Fibroblast of lung (primary cell): ENCODE data around the gene NBEAL1. TPM values are rescaled to one million over a fixed set of nuclear protein-coding genes. Genes with fewer than 3 reads are reported as not detected.
A peak's percentile ranks its signal among the peaks of the same experiment; 100 is the strongest.
"Not testable (repeated sequence)": the region's sequence is repeated elsewhere in the genome, so short reads cannot be mapped to it uniquely, and the experiment has no call there.

ENCODE experiments used
- DNase-seq, 2 donors: peaks; one replicate each; pipeline versions ENCODE4 v3.0.0 to v3.0.0-alpha.2; 2010; ENCODE audit warnings: low read depth in 2 of 2
- H2AFZ ChIP-seq: 2 replicates; pipeline ENCODE4 v1.5.1; 2012; ENCODE audit warnings: low read length, control low read depth, inconsistent platforms
- H3K27ac ChIP-seq: 2 replicates; pipeline ENCODE4 v1.5.1; 2011; ENCODE audit warnings: low read length, control low read depth; ENCODE audit not compliant: insufficient read depth
- H3K27me3 ChIP-seq: 2 replicates; pipeline ENCODE4 v1.5.1; 2011; ENCODE audit warnings: mild to moderate bottlenecking, low read length; ENCODE audit not compliant: control insufficient read depth, insufficient read depth
- H3K36me3 ChIP-seq: 2 replicates; pipeline ENCODE4 v1.5.1; 2011; ENCODE audit warnings: low read length; ENCODE audit not compliant: control insufficient read depth, insufficient read depth
- H3K4me1 ChIP-seq: 2 replicates; pipeline ENCODE4 v1.5.1; 2011; ENCODE audit warnings: low read length; ENCODE audit not compliant: control insufficient read depth, insufficient read depth; ENCODE audit errors: extremely low read depth
- H3K4me2 ChIP-seq: 2 replicates; pipeline ENCODE4 v1.5.1; 2011; ENCODE audit warnings: low read length, control low read depth; ENCODE audit not compliant: insufficient read depth; ENCODE audit errors: extremely low read depth
- H3K4me3 ChIP-seq, 4 experiments: fragments of 200-600 bp in 1 of 4; sonication (generic) in 1 of 4; replicated peaks in 1 of 4; 2 replicates each; pipeline ENCODE4 v1.5.1; 2011 to 2016; ENCODE audit warnings: low read length in 4 of 4, low read depth in 3 of 4, mild to moderate bottlenecking in 3 of 4, control low read depth in 2 of 4, inconsistent platforms in 1 of 4, mixed read lengths in 1 of 4; ENCODE audit not compliant: insufficient read depth in 1 of 4; ENCODE audit errors: control extremely low read depth in 1 of 4
- H3K79me2 ChIP-seq: 2 replicates; pipeline ENCODE4 v1.5.1; 2012; ENCODE audit warnings: mild to moderate bottlenecking, low read length, inconsistent platforms; ENCODE audit not compliant: control insufficient read depth, insufficient read depth
- H3K9ac ChIP-seq: 2 replicates; pipeline ENCODE4 v1.5.1; 2011; ENCODE audit warnings: mild to moderate bottlenecking, low read length, control low read depth; ENCODE audit not compliant: insufficient read depth
- H3K9me3 ChIP-seq: 2 replicates; pipeline ENCODE4 v1.5.1; 2012; ENCODE audit warnings: low read depth, low read length; ENCODE audit not compliant: control insufficient read depth, insufficient read depth
- H4K20me1 ChIP-seq: 2 replicates; pipeline ENCODE4 v1.5.1; 2011; ENCODE audit warnings: low read length; ENCODE audit not compliant: control insufficient read depth, insufficient read depth; ENCODE audit errors: extremely low read depth
- EZH2 ChIP-seq: IDR thresholded peaks from 2 replicates; pipeline ENCODE4 v1.5.1; 2012; ENCODE audit warnings: low read length, control low read depth, mild to moderate bottlenecking; ENCODE audit errors: missing control alignments
- polyA plus RNA-seq, 2 donors: library from polyadenylated mRNA; depleted of rRNA in 1 of 2; stranded (reverse) in 1 of 2; unstranded in 1 of 2; fragments of >200 nt; gene quantifications; 2 replicates each; pipeline ENCODE4 v1.2.1, GENCODE V29; 2011 to 2012; ENCODE audit warnings: missing spikeins in 1 of 2
- total RNA-seq: library from RNA; depleted of rRNA; stranded (reverse); fragments of >200 nt; gene quantifications from 2 replicates; pipeline ENCODE4 v1.2.1, GENCODE V29; 2014
- TF ChIP-seq, protein P1 (sequence below), 2 donors: IDR thresholded peaks in 1 of 2; conservative IDR thresholded peaks in 1 of 2; 1 replicate in 1 of 2; 2 replicates in 1 of 2; pipeline ENCODE4 v1.5.1; 2011 to 2012; ENCODE audit warnings: low read length in 2 of 2, control low read depth in 1 of 2, inconsistent platforms in 1 of 2, low read depth in 1 of 2, mild to moderate bottlenecking in 1 of 2

NBEAL1 gene
- total and polyA plus RNA-seq, 2 donors (not counting 1 experiment from before 2014, with no cell fraction given): 14.8 to 55.7 TPM

- DNase-seq: no peak
- no peak for TF ChIP-seq EZH2
- TF ChIP-seq, protein P1, sequence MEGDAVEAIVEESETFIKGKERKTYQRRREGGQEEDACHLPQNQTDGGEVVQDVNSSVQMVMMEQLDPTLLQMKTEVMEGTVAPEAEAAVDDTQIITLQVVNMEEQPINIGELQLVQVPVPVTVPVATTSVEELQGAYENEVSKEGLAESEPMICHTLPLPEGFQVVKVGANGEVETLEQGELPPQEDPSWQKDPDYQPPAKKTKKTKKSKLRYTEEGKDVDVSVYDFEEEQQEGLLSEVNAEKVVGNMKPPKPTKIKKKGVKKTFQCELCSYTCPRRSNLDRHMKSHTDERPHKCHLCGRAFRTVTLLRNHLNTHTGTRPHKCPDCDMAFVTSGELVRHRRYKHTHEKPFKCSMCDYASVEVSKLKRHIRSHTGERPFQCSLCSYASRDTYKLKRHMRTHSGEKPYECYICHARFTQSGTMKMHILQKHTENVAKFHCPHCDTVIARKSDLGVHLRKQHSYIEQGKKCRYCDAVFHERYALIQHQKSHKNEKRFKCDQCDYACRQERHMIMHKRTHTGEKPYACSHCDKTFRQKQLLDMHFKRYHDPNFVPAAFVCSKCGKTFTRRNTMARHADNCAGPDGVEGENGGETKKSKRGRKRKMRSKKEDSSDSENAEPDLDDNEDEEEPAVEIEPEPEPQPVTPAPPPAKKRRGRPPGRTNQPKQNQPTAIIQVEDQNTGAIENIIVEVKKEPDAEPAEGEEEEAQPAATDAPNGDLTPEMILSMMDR (conservative IDR thresholded peaks at IDR 0.05 in 1 of 2, IDR thresholded peaks at IDR 0.05 in 1 of 2; ENCODE audit: low read depth in 1 of 2, low read length in 2 of 2): no peak
- no peaks in the 10 kb centered on the region for H3K27me3 ChIP-seq
- no peak overlapping the region for H3K27ac ChIP-seq
- H3K9me3 ChIP-seq: no peaks in the 10 kb centered on the region
- no peaks in the 10 kb centered on the region for H4K20me1 ChIP-seq
- H3K4me1 ChIP-seq: no peaks in the 10 kb centered on the region
- no peak overlapping the region for H2AFZ ChIP-seq
- H3K4me2 ChIP-seq: no peak overlapping the region
- H3K4me3 ChIP-seq: no peak overlapping the region
- no peak overlapping the region for H3K9ac ChIP-seq
- no peaks in the 10 kb centered on the region for H3K36me3 ChIP-seq
- no peaks in the 10 kb centered on the region for H3K79me2 ChIP-seq
These were observed 24.2 kb upstream of the NBEAL1 start for GRCh38 chr2:202990501-202990900.

- H3K4me1 ChIP-seq, H3K27me3 ChIP-seq, H3K9me3 ChIP-seq, H3K9ac ChIP-seq, H3K79me2 ChIP-seq, H3K4me2 ChIP-seq, H3K27ac ChIP-seq, H2AFZ ChIP-seq, H4K20me1 ChIP-seq, H3K36me3 ChIP-seq, H3K4me3 ChIP-seq: not testable (repeated sequence)
- DNase-seq: peak in 1 of 2 donors; percentile 72
These were observed 17.6 kb upstream of the NBEAL1 start for GRCh38 chr2:202997113-202997512.

DNA sequence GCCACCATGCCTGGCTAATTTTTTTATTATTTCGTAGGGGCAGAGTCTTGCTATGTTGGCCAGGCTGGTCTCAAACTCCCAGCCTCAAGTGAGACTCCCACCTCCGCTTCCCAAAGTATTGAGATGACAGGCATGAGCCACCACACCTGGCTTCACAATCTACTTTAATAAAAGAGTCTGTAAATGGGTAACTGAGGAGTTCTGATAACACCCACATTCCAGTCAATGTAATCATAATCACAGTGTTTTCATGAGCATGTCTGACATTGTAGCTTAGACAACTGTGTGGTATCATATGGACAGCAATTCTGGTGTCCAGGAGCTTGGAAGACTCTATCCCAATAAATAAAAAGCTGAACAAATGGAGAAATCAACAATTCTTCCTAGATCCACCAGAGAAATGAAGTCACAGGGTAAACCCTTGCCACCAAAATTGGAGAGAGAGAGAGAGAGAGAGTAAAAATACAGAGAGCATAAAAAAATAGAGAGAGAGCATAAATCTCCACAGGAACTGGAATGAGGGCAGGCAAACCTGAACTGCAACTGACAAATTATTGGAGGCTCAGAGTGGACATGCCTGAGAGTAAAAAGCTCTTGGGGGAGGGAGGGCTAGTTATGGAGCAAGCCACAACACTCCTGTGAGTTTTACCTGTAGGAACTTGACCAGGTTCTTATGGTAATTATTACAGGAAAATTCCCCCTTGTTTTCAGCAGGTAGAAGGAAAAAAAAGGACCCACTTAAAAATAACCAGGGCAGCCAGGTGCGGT, 12.4 kb upstream of the NBEAL1 start:
- no peaks in the 10 kb centered on the region for H3K36me3 ChIP-seq
- no peak overlapping the region for H2AFZ ChIP-seq
- H3K4me3 ChIP-seq: no peak overlapping the region
- H3K79me2 ChIP-seq: no peaks in the 10 kb centered on the region
- H3K27me3 ChIP-seq: no peaks in the 10 kb centered on the region
- peak in 1 of 2 donors; percentile 29 for DNase-seq
- no peak overlapping the region for H3K4me2 ChIP-seq
- H3K27ac ChIP-seq: no peak overlapping the region
- no peak for TF ChIP-seq EZH2
- TF ChIP-seq, protein P1 (conservative IDR thresholded peaks at IDR 0.05 in 1 of 2, IDR thresholded peaks at IDR 0.05 in 1 of 2; ENCODE audit: low read depth in 1 of 2, low read length in 2 of 2): no peak
- no peaks in the 10 kb centered on the region for H4K20me1 ChIP-seq
- no peak overlapping the region for H3K9ac ChIP-seq
- no peaks in the 10 kb centered on the region for H3K9me3 ChIP-seq
- H3K4me1 ChIP-seq: no peaks in the 10 kb centered on the region
